HG03571 (cell line): ENCODE results near the gene VEPH1.

Source experiments
- ATAC-seq: cut with Tn5 transposase; IDR thresholded peaks from one replicate; pipeline ENCODE4 v1.9.1; 2021; ENCODE audit not compliant: unreplicated experiment

The VEPH1 gene

GRCh38 chr3:157393113-157393512 lies 110.1 kb downstream of the VEPH1 start:
- ATAC-seq: no peak

GRCh38 chr3:157392104-157392503 lies 111.1 kb downstream of the VEPH1 start:
- no peak for ATAC-seq

- ATAC-seq: no peak
Measured at GRCh38 chr3:157390713-157391515, 112.3 kb downstream of the VEPH1 start.

GRCh38 chr3:157388976-157389375 lies 114.2 kb downstream of the VEPH1 start:
- ATAC-seq: no peak

GRCh38 chr3:157387708-157388435 lies 115.3 kb downstream of the VEPH1 start:
- no peak for ATAC-seq

GRCh38 chr3:157384491-157384890 lies 118.7 kb downstream of the VEPH1 start:
- ATAC-seq: no peak

- no peak for ATAC-seq
Measured at GRCh38 chr3:157384031-157384430, 119.2 kb downstream of the VEPH1 start.

- no peak for ATAC-seq
Measured at GRCh38 chr3:157381606-157382005, 121.6 kb downstream of the VEPH1 start.

GRCh38 chr3:157379525-157380140 lies 123.6 kb downstream of the VEPH1 start:
- no peak for ATAC-seq

GRCh38 chr3:157376603-157377300 lies 126.5 kb downstream of the VEPH1 start:
- ATAC-seq: no peak

GRCh38 chr3:157375342-157375986 lies 127.8 kb downstream of the VEPH1 start:
- ATAC-seq: no peak

- no peak for ATAC-seq
Measured at GRCh38 chr3:157374933-157375332, 128.3 kb downstream of the VEPH1 start.

GRCh38 chr3:157373783-157374182 lies 129.4 kb downstream of the VEPH1 start:
- ATAC-seq: no peak

GRCh38 chr3:157370867-157371266 lies 132.3 kb downstream of the VEPH1 start:
- no peak for ATAC-seq

- ATAC-seq: no peak
Measured at GRCh38 chr3:157369727-157370421, 133.3 kb downstream of the VEPH1 start.

GRCh38 chr3:157368171-157368570 lies 135.0 kb downstream of the VEPH1 start:
- ATAC-seq: no peak

GRCh38 chr3:157363393-157363792 lies 139.8 kb downstream of the VEPH1 start:
- ATAC-seq: no peak

GRCh38 chr3:157362348-157362747 lies 140.9 kb downstream of the VEPH1 start:
- no peak for ATAC-seq

GRCh38 chr3:157360044-157360443 lies 143.2 kb downstream of the VEPH1 start:
- no peak for ATAC-seq

- no peak for ATAC-seq
Measured at GRCh38 chr3:157356541-157356940, 146.7 kb downstream of the VEPH1 start.
